HEK293 (cell line): Measurements from ENCODE around the gene STARD3.

Source experiments
- FEZF1 ChIP-seq: fragments of 450-650 bp; formaldehyde crosslinking; IDR thresholded peaks from 2 replicates; pipeline ENCODE4 v1.5.1; 2016; ENCODE audit warnings: missing biosample characterization, missing genetic modification characterization
- GLIS1 ChIP-seq: fragments of 450-650 bp; formaldehyde crosslinking; IDR thresholded peaks from 2 replicates; pipeline ENCODE4 v1.5.1; 2016; ENCODE audit warnings: missing biosample characterization, missing genetic modification characterization
- KLF16 ChIP-seq: fragments of 450-650 bp; formaldehyde crosslinking; IDR thresholded peaks from 2 replicates; pipeline ENCODE4 v1.5.1; 2017; ENCODE audit warnings: missing biosample characterization, missing genetic modification characterization
- KLF8 ChIP-seq: fragments of 450-650 bp; formaldehyde crosslinking; IDR thresholded peaks from 2 replicates; pipeline ENCODE4 v1.5.1; 2016; ENCODE audit warnings: missing biosample characterization, missing genetic modification characterization
- REPIN1 ChIP-seq: fragments of 450-650 bp; formaldehyde crosslinking; IDR thresholded peaks from 2 replicates; pipeline ENCODE4 v1.5.1; 2017; ENCODE audit warnings: missing biosample characterization, missing genetic modification characterization, low read depth
- SP2 ChIP-seq: fragments of 450-650 bp; formaldehyde crosslinking; IDR thresholded peaks from 2 replicates; pipeline ENCODE4 v1.5.1; 2016; ENCODE audit warnings: missing biosample characterization, missing genetic modification characterization
- SP3 ChIP-seq: fragments of 450-650 bp; formaldehyde crosslinking; IDR thresholded peaks from 2 replicates; pipeline ENCODE4 v1.5.1; 2016; ENCODE audit warnings: missing biosample characterization, missing genetic modification characterization
- SP7 ChIP-seq: fragments of 450-650 bp; formaldehyde crosslinking; IDR thresholded peaks from 2 replicates; pipeline ENCODE4 v1.5.1; 2016; ENCODE audit warnings: missing biosample characterization, missing genetic modification characterization
- WT1 ChIP-seq: fragments of 450-650 bp; formaldehyde crosslinking; IDR thresholded peaks from 2 replicates; pipeline ENCODE4 v1.5.1; 2016; ENCODE audit warnings: missing biosample characterization, missing genetic modification characterization
- ZBTB1 ChIP-seq: fragments of 450-650 bp; formaldehyde crosslinking; IDR thresholded peaks from 2 replicates; pipeline ENCODE4 v1.5.1; 2016; ENCODE audit warnings: missing biosample characterization, missing genetic modification characterization
- ZFP69B ChIP-seq: fragments of 450-650 bp; formaldehyde crosslinking; IDR thresholded peaks from 2 replicates; pipeline ENCODE4 v1.5.1; 2016; ENCODE audit warnings: missing biosample characterization, missing genetic modification characterization
- ZIC2 ChIP-seq: fragments of 450-650 bp; formaldehyde crosslinking; IDR thresholded peaks from 2 replicates; pipeline ENCODE4 v1.5.1; 2016; ENCODE audit warnings: missing biosample characterization, missing genetic modification characterization
- ZNF121 ChIP-seq: fragments of 450-650 bp; formaldehyde crosslinking; IDR thresholded peaks from 2 replicates; pipeline ENCODE4 v1.5.1; 2016; ENCODE audit warnings: missing biosample characterization, missing genetic modification characterization
- ZNF146 ChIP-seq: fragments of 450-650 bp; formaldehyde crosslinking; IDR thresholded peaks from 2 replicates; pipeline ENCODE4 v1.5.1; 2016; ENCODE audit warnings: missing biosample characterization, missing genetic modification characterization
- ZNF274 ChIP-seq, 2 experiments: fragments of 200-500 bp in 1 of 2; fragments of 450-650 bp in 1 of 2; sonication (Bioruptor generic) in 1 of 2; formaldehyde crosslinking in 1 of 2; IDR thresholded peaks; 2 replicates each; pipeline versions ENCODE4 v1.5.1 to v1.6.1; 2014 to 2016; ENCODE audit warnings: borderline replicate concordance in 1 of 2, inconsistent platforms in 1 of 2, low read length in 1 of 2, missing biosample characterization in 1 of 2, missing genetic modification characterization in 1 of 2
- ZNF335 ChIP-seq: fragments of 450-650 bp; formaldehyde crosslinking; conservative IDR thresholded peaks from 2 replicates; pipeline ENCODE4 v1.5.1; 2016; ENCODE audit warnings: missing biosample characterization, missing genetic modification characterization
- ZNF560 ChIP-seq: fragments of 450-650 bp; formaldehyde crosslinking; IDR thresholded peaks from 2 replicates; pipeline ENCODE4 v1.5.1; 2017; ENCODE audit warnings: missing biosample characterization, missing genetic modification characterization, borderline replicate concordance
- ZNF701 ChIP-seq: fragments of 450-650 bp; formaldehyde crosslinking; IDR thresholded peaks from 2 replicates; pipeline ENCODE4 v1.5.1; 2016; ENCODE audit warnings: missing biosample characterization, missing genetic modification characterization
- ZNF76 ChIP-seq: fragments of 450-650 bp; formaldehyde crosslinking; IDR thresholded peaks from 2 replicates; pipeline ENCODE4; 2016; ENCODE audit warnings: low read depth, missing biosample characterization, missing genetic modification characterization, borderline replicate concordance
- ZNF768 ChIP-seq: fragments of 450-650 bp; formaldehyde crosslinking; IDR thresholded peaks from 2 replicates; pipeline ENCODE4 v1.5.1; 2018; ENCODE audit warnings: missing biosample characterization, mild to moderate bottlenecking, missing genetic modification characterization
- TF ChIP-seq, protein P1 (sequence below): fragments of 450-650 bp; formaldehyde crosslinking; IDR thresholded peaks from 2 replicates; pipeline ENCODE4 v1.5.1; 2016; ENCODE audit warnings: missing biosample characterization, missing genetic modification characterization
- TF ChIP-seq, protein P2 (sequence below): fragments of 450-650 bp; formaldehyde crosslinking; IDR thresholded peaks from 2 replicates; pipeline ENCODE4 v1.5.1; 2016; ENCODE audit warnings: missing biosample characterization, missing genetic modification characterization
- TF ChIP-seq, protein P3 (sequence below): fragments of 450-650 bp; formaldehyde crosslinking; IDR thresholded peaks from 2 replicates; pipeline ENCODE4 v1.5.1; 2016; ENCODE audit warnings: missing biosample characterization, missing genetic modification characterization
- TF ChIP-seq, protein P4 (sequence below): fragments of 450-650 bp; formaldehyde crosslinking; IDR thresholded peaks from 2 replicates; pipeline ENCODE4 v1.5.1; 2016; ENCODE audit warnings: missing biosample characterization, missing genetic modification characterization
- TF ChIP-seq, protein P5 (sequence below): fragments of 450-650 bp; formaldehyde crosslinking; IDR thresholded peaks from 2 replicates; pipeline ENCODE4 v1.5.1; 2016; ENCODE audit warnings: missing biosample characterization, missing genetic modification characterization
- TF ChIP-seq, protein P6 (sequence below): fragments of 450-650 bp; formaldehyde crosslinking; IDR thresholded peaks from 2 replicates; pipeline ENCODE4 v1.5.1; 2016; ENCODE audit warnings: missing biosample characterization, missing genetic modification characterization
- TF ChIP-seq, protein P7 (sequence below): fragments of 450-650 bp; formaldehyde crosslinking; IDR thresholded peaks from 2 replicates; pipeline ENCODE4 v1.5.1; 2016; ENCODE audit warnings: missing biosample characterization, missing genetic modification characterization

STARD3 gene

DNA sequence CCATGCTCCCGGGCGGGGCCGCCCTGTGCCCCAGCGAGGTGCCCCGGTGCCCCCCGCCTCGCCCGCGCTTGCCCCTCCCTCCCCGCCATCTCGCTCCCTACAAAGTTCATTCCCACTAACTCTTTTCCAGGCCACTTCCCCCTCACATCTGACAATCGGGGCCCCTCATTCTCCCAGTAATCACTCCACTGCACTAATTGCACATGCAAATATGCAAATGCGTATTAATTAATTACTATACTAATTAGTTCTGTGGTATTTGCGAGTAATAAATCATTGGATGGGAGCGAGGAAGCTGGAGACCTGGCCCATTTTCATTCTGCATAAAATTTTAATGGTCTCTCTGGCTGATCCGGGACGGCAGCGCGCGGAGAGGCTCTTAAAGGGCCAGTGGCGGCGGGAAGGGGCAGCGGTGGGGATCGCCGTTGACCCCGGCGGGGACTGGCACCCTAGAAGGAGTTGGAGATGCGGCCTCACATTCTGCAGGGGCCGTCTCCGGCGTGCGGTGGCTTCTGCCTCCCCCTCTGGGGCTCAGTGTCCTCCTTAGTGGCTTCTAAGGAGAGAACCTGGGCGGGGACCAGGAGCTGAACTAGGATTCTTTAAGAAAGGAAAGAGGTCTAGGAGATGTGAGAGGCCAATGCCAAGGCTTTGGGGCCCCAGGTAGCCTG, 18.6 kb upstream of the STARD3 start (continued):
- TF ChIP-seq FEZF1 (tag by site-specific recombination), result no peak
- TF ChIP-seq, protein P1, sequence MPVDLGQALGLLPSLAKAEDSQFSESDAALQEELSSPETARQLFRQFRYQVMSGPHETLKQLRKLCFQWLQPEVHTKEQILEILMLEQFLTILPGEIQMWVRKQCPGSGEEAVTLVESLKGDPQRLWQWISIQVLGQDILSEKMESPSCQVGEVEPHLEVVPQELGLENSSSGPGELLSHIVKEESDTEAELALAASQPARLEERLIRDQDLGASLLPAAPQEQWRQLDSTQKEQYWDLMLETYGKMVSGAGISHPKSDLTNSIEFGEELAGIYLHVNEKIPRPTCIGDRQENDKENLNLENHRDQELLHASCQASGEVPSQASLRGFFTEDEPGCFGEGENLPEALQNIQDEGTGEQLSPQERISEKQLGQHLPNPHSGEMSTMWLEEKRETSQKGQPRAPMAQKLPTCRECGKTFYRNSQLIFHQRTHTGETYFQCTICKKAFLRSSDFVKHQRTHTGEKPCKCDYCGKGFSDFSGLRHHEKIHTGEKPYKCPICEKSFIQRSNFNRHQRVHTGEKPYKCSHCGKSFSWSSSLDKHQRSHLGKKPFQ (tag by site-specific recombination), result peak; percentile 51; the same call in 1 of the 2 replicates
- peak; percentile 42 for TF ChIP-seq GLIS1 (tag by site-specific recombination)
- no peak for TF ChIP-seq KLF16
- TF ChIP-seq, protein P2, sequence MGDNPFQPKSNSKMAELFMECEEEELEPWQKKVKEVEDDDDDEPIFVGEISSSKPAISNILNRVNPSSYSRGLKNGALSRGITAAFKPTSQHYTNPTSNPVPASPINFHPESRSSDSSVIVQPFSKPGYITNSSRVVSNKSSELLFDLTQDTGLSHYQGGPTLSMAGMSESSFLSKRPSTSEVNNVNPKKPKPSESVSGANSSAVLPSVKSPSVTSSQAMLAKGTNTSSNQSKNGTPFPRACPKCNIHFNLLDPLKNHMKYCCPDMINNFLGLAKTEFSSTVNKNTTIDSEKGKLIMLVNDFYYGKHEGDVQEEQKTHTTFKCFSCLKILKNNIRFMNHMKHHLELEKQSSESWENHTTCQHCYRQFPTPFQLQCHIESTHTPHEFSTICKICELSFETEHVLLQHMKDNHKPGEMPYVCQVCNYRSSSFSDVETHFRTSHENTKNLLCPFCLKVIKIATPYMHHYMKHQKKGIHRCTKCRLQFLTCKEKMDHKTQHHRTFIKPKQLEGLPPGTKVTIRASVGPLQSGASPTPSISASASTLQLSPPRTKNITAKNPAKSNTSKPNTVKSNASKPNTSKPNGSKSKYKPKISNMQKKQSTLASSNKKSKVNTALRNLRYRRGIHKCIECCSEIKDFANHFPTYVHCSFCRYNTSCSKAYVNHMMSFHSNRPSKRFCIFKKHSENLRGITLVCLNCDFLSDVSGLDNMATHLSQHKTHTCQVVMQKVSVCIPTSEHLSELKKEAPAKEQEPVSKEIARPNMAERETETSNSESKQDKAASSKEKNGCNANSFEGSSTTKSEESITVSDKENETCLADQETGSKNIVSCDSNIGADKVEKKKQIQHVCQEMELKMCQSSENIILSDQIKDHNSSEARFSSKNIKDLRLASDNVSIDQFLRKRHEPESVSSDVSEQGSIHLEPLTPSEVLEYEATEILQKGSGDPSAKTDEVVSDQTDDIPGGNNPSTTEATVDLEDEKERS (tag by site-specific recombination), result no peak
- no peak for TF ChIP-seq REPIN1 (tag by site-specific recombination)
- peak; percentile 71 for TF ChIP-seq ZIC2 (tag by site-specific recombination)
- TF ChIP-seq, protein P3, sequence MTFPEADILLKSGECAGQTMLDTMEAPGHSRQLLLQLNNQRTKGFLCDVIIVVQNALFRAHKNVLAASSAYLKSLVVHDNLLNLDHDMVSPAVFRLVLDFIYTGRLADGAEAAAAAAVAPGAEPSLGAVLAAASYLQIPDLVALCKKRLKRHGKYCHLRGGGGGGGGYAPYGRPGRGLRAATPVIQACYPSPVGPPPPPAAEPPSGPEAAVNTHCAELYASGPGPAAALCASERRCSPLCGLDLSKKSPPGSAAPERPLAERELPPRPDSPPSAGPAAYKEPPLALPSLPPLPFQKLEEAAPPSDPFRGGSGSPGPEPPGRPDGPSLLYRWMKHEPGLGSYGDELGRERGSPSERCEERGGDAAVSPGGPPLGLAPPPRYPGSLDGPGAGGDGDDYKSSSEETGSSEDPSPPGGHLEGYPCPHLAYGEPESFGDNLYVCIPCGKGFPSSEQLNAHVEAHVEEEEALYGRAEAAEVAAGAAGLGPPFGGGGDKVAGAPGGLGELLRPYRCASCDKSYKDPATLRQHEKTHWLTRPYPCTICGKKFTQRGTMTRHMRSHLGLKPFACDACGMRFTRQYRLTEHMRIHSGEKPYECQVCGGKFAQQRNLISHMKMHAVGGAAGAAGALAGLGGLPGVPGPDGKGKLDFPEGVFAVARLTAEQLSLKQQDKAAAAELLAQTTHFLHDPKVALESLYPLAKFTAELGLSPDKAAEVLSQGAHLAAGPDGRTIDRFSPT (tag by site-specific recombination), result 0 out of 2 replicates have a peak, but pooled peaks have one; percentile 48
- TF ChIP-seq ZNF146 (tag by site-specific recombination), result no peak
- TF ChIP-seq ZNF121, result no peak
- TF ChIP-seq, protein P4, sequence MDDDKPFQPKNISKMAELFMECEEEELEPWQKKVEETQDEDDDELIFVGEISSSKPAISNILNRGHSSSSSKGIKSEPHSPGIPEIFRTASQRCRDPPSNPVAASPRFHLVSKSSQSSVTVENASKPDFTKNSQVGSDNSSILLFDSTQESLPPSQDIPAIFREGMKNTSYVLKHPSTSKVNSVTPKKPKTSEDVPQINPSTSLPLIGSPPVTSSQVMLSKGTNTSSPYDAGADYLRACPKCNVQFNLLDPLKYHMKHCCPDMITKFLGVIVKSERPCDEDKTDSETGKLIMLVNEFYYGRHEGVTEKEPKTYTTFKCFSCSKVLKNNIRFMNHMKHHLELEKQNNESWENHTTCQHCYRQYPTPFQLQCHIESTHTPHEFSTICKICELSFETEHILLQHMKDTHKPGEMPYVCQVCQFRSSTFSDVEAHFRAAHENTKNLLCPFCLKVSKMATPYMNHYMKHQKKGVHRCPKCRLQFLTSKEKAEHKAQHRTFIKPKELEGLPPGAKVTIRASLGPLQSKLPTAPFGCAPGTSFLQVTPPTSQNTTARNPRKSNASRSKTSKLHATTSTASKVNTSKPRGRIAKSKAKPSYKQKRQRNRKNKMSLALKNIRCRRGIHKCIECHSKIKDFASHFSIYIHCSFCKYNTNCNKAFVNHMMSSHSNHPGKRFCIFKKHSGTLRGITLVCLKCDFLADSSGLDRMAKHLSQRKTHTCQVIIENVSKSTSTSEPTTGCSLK, result no peak
- TF ChIP-seq ZBTB1 (tag by site-specific recombination), result no peak
- TF ChIP-seq KLF8 (tag by site-specific recombination), result peak; percentile 60; the same call in 1 of the 2 replicates
- TF ChIP-seq ZNF701 (tag by site-specific recombination), result no peak
- peak; percentile 90 for TF ChIP-seq ZNF335 (tag by site-specific recombination)
- no peak for TF ChIP-seq ZNF560 (tag by site-specific recombination)
- peak; percentile 55 for TF ChIP-seq SP3 (tag by site-specific recombination)
- 0 out of 2 replicates have a peak, but pooled peaks have one; percentile 19 for TF ChIP-seq ZNF76
- TF ChIP-seq, protein P5, sequence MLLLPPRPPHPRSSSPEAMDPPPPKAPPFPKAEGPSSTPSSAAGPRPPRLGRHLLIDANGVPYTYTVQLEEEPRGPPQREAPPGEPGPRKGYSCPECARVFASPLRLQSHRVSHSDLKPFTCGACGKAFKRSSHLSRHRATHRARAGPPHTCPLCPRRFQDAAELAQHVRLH (tag by site-specific recombination), result 0 out of 2 replicates have a peak, but pooled peaks have one; percentile 12
- peak; percentile 43; the same call in 1 of the 2 replicates for TF ChIP-seq SP7
- peak; percentile 38 for TF ChIP-seq SP2 (tag by site-specific recombination)
- TF ChIP-seq ZNF768, result no peak
- TF ChIP-seq, protein P6, sequence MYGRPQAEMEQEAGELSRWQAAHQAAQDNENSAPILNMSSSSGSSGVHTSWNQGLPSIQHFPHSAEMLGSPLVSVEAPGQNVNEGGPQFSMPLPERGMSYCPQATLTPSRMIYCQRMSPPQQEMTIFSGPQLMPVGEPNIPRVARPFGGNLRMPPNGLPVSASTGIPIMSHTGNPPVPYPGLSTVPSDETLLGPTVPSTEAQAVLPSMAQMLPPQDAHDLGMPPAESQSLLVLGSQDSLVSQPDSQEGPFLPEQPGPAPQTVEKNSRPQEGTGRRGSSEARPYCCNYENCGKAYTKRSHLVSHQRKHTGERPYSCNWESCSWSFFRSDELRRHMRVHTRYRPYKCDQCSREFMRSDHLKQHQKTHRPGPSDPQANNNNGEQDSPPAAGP (tag by site-specific recombination), result peak; percentile 64; the same call in 1 of the 2 replicates
- no peak for TF ChIP-seq WT1 (tag by site-specific recombination)
- TF ChIP-seq ZNF274 (IDR thresholded peaks at IDR 0.05; ENCODE audit: low read length), result no peak
- TF ChIP-seq ZNF274 (tag by site-specific recombination; IDR thresholded peaks at IDR 0.05; ENCODE audit: borderline replicate concordance), result no peak
- peak; percentile 69; the same call in 1 of the 2 replicates for TF ChIP-seq ZFP69B (tag by site-specific recombination)
- TF ChIP-seq, protein P7, sequence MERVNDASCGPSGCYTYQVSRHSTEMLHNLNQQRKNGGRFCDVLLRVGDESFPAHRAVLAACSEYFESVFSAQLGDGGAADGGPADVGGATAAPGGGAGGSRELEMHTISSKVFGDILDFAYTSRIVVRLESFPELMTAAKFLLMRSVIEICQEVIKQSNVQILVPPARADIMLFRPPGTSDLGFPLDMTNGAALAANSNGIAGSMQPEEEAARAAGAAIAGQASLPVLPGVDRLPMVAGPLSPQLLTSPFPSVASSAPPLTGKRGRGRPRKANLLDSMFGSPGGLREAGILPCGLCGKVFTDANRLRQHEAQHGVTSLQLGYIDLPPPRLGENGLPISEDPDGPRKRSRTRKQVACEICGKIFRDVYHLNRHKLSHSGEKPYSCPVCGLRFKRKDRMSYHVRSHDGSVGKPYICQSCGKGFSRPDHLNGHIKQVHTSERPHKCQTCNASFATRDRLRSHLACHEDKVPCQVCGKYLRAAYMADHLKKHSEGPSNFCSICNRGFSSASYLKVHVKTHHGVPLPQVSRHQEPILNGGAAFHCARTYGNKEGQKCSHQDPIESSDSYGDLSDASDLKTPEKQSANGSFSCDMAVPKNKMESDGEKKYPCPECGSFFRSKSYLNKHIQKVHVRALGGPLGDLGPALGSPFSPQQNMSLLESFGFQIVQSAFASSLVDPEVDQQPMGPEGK (tag by site-specific recombination), result peak; percentile 65
